H1 (cell line): Measurements from ENCODE around the gene GGA1. TPM values are rescaled to one million over a fixed set of nuclear protein-coding genes. Genes with fewer than 3 reads are reported as not detected.

Experiments used
- RAD21 ChIP-seq, 2 experiments: IDR thresholded peaks in 1 of 2; conservative IDR thresholded peaks in 1 of 2; 2 replicates each; pipeline ENCODE4 v1.6.1; 2011; ENCODE audit warnings: low read depth in 2 of 2, low read length in 2 of 2, improper control_type of control experiment in 1 of 2, inconsistent platforms in 1 of 2, mild to moderate bottlenecking in 1 of 2, moderate library complexity in 1 of 2
- SIX5 ChIP-seq: IDR thresholded peaks from 2 replicates; pipeline ENCODE4 v1.6.1; 2011; ENCODE audit warnings: mild to moderate bottlenecking, low read depth, low read length
- TCF12 ChIP-seq: IDR thresholded peaks from 2 replicates; pipeline ENCODE4 v1.6.1; 2011; ENCODE audit warnings: low read depth, mild to moderate bottlenecking, low read length
- polyA plus RNA-seq, 7 experiments: library from polyadenylated mRNA; depleted of rRNA in 3 of 7; stranded (reverse) in 5 of 7; unstranded in 2 of 7; fragments of >200 nt in 5 of 7; fragments of 200-250 nt in 2 of 7; gene quantifications; 1 replicate in 5 of 7; 2 replicates in 1 of 7; 4 replicates in 1 of 7; pipeline versions ENCODE4 v1.2.1 to v1.2.3, GENCODE V29; 2011 to 2013; ENCODE audit warnings: missing spikeins in 2 of 7, mixed read lengths in 2 of 7
- total RNA-seq: library from RNA; stranded (reverse); fragmentation: NEBNext Ultra II Directional; extraction: Animal tissue kit (Norgen Biotek cat#: 25700); gene quantifications from 2 replicates; pipeline ENCODE4 v1.2.1, GENCODE V29; 2021
- TF ChIP-seq, protein P1 (sequence below): fragments of 300-600 bp; sonication (generic); IDR thresholded peaks from 2 replicates; pipeline ENCODE4 v1.7.1; 2012; ENCODE audit warnings: low read length, moderate library complexity, mild to moderate bottlenecking, inconsistent platforms; ENCODE audit not compliant: insufficient replicate concordance
- TF ChIP-seq, protein P2 (sequence below), 3 experiments: IDR thresholded peaks; 1 replicate in 2 of 3; 2 replicates in 1 of 3; pipeline versions ENCODE4 v1.5.1 to v1.6.1; 2011; ENCODE audit warnings: low read length in 3 of 3, mild to moderate bottlenecking in 3 of 3, inconsistent platforms in 2 of 3, low read depth in 1 of 3, moderate library complexity in 1 of 3; ENCODE audit not compliant: insufficient read depth in 1 of 3; ENCODE audit errors: control extremely low read depth in 1 of 3

Gene GGA1
- total and polyA plus RNA-seq, 2 of the 8 experiments (the other 6 are each of a cell fraction or from before 2014, with no cell fraction given) = 49.3 to 57.2 TPM

DNA sequence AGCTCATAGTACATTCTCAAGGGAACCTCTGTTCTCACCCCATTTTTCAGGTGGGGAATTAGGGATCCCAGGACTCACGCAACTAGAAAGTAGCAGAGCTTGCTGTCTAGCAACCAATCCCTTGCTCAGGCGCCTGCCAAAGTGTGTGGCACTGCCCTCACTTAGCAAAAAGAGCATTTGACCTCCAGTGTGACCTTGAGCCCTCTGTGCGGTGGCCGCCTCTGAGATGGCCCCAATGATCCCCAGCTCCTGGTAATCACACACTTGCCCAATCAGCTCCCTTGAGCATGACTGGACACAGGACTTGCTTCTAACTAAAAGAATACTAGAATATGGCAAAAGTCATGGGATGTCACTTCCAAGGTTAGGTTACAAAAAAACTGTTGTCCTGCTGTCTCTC lies 26.1 kb upstream of the GGA1 start (continued):
- TF ChIP-seq, protein P1, sequence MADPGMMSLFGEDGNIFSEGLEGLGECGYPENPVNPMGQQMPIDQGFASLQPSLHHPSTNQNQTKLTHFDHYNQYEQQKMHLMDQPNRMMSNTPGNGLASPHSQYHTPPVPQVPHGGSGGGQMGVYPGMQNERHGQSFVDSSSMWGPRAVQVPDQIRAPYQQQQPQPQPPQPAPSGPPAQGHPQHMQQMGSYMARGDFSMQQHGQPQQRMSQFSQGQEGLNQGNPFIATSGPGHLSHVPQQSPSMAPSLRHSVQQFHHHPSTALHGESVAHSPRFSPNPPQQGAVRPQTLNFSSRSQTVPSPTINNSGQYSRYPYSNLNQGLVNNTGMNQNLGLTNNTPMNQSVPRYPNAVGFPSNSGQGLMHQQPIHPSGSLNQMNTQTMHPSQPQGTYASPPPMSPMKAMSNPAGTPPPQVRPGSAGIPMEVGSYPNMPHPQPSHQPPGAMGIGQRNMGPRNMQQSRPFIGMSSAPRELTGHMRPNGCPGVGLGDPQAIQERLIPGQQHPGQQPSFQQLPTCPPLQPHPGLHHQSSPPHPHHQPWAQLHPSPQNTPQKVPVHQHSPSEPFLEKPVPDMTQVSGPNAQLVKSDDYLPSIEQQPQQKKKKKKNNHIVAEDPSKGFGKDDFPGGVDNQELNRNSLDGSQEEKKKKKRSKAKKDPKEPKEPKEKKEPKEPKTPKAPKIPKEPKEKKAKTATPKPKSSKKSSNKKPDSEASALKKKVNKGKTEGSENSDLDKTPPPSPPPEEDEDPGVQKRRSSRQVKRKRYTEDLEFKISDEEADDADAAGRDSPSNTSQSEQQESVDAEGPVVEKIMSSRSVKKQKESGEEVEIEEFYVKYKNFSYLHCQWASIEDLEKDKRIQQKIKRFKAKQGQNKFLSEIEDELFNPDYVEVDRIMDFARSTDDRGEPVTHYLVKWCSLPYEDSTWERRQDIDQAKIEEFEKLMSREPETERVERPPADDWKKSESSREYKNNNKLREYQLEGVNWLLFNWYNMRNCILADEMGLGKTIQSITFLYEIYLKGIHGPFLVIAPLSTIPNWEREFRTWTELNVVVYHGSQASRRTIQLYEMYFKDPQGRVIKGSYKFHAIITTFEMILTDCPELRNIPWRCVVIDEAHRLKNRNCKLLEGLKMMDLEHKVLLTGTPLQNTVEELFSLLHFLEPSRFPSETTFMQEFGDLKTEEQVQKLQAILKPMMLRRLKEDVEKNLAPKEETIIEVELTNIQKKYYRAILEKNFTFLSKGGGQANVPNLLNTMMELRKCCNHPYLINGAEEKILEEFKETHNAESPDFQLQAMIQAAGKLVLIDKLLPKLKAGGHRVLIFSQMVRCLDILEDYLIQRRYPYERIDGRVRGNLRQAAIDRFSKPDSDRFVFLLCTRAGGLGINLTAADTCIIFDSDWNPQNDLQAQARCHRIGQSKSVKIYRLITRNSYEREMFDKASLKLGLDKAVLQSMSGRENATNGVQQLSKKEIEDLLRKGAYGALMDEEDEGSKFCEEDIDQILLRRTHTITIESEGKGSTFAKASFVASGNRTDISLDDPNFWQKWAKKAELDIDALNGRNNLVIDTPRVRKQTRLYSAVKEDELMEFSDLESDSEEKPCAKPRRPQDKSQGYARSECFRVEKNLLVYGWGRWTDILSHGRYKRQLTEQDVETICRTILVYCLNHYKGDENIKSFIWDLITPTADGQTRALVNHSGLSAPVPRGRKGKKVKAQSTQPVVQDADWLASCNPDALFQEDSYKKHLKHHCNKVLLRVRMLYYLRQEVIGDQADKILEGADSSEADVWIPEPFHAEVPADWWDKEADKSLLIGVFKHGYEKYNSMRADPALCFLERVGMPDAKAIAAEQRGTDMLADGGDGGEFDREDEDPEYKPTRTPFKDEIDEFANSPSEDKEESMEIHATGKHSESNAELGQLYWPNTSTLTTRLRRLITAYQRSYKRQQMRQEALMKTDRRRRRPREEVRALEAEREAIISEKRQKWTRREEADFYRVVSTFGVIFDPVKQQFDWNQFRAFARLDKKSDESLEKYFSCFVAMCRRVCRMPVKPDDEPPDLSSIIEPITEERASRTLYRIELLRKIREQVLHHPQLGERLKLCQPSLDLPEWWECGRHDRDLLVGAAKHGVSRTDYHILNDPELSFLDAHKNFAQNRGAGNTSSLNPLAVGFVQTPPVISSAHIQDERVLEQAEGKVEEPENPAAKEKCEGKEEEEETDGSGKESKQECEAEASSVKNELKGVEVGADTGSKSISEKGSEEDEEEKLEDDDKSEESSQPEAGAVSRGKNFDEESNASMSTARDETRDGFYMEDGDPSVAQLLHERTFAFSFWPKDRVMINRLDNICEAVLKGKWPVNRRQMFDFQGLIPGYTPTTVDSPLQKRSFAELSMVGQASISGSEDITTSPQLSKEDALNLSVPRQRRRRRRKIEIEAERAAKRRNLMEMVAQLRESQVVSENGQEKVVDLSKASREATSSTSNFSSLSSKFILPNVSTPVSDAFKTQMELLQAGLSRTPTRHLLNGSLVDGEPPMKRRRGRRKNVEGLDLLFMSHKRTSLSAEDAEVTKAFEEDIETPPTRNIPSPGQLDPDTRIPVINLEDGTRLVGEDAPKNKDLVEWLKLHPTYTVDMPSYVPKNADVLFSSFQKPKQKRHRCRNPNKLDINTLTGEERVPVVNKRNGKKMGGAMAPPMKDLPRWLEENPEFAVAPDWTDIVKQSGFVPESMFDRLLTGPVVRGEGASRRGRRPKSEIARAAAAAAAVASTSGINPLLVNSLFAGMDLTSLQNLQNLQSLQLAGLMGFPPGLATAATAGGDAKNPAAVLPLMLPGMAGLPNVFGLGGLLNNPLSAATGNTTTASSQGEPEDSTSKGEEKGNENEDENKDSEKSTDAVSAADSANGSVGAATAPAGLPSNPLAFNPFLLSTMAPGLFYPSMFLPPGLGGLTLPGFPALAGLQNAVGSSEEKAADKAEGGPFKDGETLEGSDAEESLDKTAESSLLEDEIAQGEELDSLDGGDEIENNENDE = no peak
- TF ChIP-seq TCF12 = no peak
- no peak for TF ChIP-seq RAD21 (IDR thresholded peaks at IDR 0.05 in 1 of 2, conservative IDR thresholded peaks at IDR 0.05 in 1 of 2; ENCODE audit: low read depth in 2 of 2, low read length in 2 of 2)
- no peak for TF ChIP-seq SIX5
- TF ChIP-seq, protein P2, sequence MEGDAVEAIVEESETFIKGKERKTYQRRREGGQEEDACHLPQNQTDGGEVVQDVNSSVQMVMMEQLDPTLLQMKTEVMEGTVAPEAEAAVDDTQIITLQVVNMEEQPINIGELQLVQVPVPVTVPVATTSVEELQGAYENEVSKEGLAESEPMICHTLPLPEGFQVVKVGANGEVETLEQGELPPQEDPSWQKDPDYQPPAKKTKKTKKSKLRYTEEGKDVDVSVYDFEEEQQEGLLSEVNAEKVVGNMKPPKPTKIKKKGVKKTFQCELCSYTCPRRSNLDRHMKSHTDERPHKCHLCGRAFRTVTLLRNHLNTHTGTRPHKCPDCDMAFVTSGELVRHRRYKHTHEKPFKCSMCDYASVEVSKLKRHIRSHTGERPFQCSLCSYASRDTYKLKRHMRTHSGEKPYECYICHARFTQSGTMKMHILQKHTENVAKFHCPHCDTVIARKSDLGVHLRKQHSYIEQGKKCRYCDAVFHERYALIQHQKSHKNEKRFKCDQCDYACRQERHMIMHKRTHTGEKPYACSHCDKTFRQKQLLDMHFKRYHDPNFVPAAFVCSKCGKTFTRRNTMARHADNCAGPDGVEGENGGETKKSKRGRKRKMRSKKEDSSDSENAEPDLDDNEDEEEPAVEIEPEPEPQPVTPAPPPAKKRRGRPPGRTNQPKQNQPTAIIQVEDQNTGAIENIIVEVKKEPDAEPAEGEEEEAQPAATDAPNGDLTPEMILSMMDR (IDR thresholded peaks at IDR 0.05; ENCODE audit: control extremely low read depth in 1 of 3, insufficient read depth in 1 of 3, low read depth in 1 of 3, low read length in 3 of 3) = no peak
- TF ChIP-seq, all 59 proteins: peak for 0
